MM.1S (cell line): ENCODE data around the gene ARHGAP42.

Source experiments
- DNase-seq: peaks from one replicate; pipeline ENCODE4 v3.0.0-alpha.2; 2015
- H2AFZ ChIP-seq: fragments of 300-600 bp; sonication (generic); 2 replicates; pipeline ENCODE4 v1.6.0; 2016; ENCODE audit warnings: antibody characterized with exemption, low read length
- H3F3A ChIP-seq: fragments of 300-600 bp; sonication (generic); 2 replicates; pipeline ENCODE4 v1.6.1; 2016; ENCODE audit warnings: mild to moderate bottlenecking, antibody characterized with exemption, low read length, moderate library complexity, mixed read lengths; ENCODE audit not compliant: insufficient read depth
- H3K27ac ChIP-seq: fragments of 300-600 bp; sonication (generic); 2 replicates; pipeline ENCODE4 v1.5.1; 2016; ENCODE audit warnings: mild to moderate bottlenecking, low read length
- H3K27me3 ChIP-seq: fragments of 300-600 bp; sonication (generic); replicated peaks from 2 replicates; pipeline ENCODE4 v1.6.0; 2016; ENCODE audit warnings: low read length; ENCODE audit not compliant: insufficient read depth
- H3K36me3 ChIP-seq: fragments of 300-600 bp; sonication (generic); replicated peaks from 2 replicates; pipeline ENCODE4 v1.6.1; 2016; ENCODE audit warnings: mild to moderate bottlenecking, low read length, mixed read lengths; ENCODE audit not compliant: insufficient read depth
- H3K4me1 ChIP-seq: fragments of 300-600 bp; sonication (generic); 2 replicates; pipeline ENCODE4 v1.6.1; 2016; ENCODE audit warnings: low read length, mixed read lengths
- H3K4me2 ChIP-seq: fragments of 300-600 bp; sonication (generic); 2 replicates; pipeline ENCODE4 v1.6.0; 2016; ENCODE audit warnings: low read depth, low read length
- H3K4me3 ChIP-seq: fragments of 300-600 bp; sonication (generic); 2 replicates; pipeline ENCODE4 v1.5.1; 2016; ENCODE audit warnings: low read length, mixed read lengths
- H3K79me2 ChIP-seq: fragments of 300-600 bp; sonication (generic); 2 replicates; pipeline ENCODE4 v1.6.1; 2016; ENCODE audit warnings: mixed run types, low read length, mixed read lengths
- H3K9ac ChIP-seq: fragments of 300-600 bp; sonication (generic); 2 replicates; pipeline ENCODE4 v1.6.1; 2016; ENCODE audit warnings: low read length, mixed read lengths
- H3K9me2 ChIP-seq: fragments of 300-600 bp; sonication (generic); replicated peaks from 2 replicates; pipeline ENCODE4 v1.6.1; 2016; ENCODE audit warnings: mild to moderate bottlenecking, low read length, mixed read lengths; ENCODE audit not compliant: insufficient read depth
- H3K9me3 ChIP-seq: fragments of 300-600 bp; sonication (generic); replicated peaks from 2 replicates; pipeline ENCODE4 v1.6.1; 2016; ENCODE audit warnings: mild to moderate bottlenecking, low read length, mixed read lengths; ENCODE audit not compliant: insufficient read depth
- H4K20me1 ChIP-seq: fragments of 300-600 bp; sonication (generic); 2 replicates; pipeline ENCODE4 v1.6.1; 2016; ENCODE audit warnings: mild to moderate bottlenecking, low read length, moderate library complexity, mixed read lengths; ENCODE audit not compliant: insufficient read depth
- EZH2 ChIP-seq: fragments of 300-600 bp; sonication (generic); optimal IDR thresholded peaks from 2 replicates; pipeline ENCODE3; 2017; ENCODE audit warnings: low read depth, mild to moderate bottlenecking, antibody characterized with exemption, low read length, mixed read lengths
- EZH2phosphoT487 ChIP-seq: fragments of 300-600 bp; sonication (generic); IDR thresholded peaks from 2 replicates; pipeline ENCODE4 v1.6.1; 2018; ENCODE audit warnings: antibody characterized with exemption, low read length
- TF ChIP-seq, protein P1 (sequence below): fragments of 300-600 bp; sonication (generic); IDR thresholded peaks from 2 replicates; pipeline ENCODE4 v1.5.1; 2016; ENCODE audit warnings: antibody characterized with exemption, low read length, mixed read lengths

The ARHGAP42 gene

DNA sequence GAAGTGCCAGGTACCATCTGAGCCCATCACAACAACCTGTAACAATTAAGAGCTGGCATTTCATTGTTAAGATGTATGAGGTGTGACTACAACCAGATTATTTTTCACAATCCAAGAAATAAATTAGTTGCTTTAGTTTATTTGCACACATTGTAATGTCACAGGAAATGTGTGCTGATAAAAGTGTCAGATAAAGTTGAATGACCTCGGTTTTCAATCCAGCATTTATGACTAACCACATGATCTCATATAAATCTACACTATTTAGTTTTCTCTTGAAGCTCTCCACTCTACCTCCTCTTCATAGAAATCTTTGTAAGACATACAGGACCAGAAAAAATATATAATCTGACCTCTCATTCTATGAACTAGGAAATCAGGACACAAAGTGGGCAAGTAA, 276.3 kb downstream of the ARHGAP42 start:
- H3K9ac ChIP-seq, result no peak overlapping the region
- no peaks in the 10 kb centered on the region for H3K9me3 ChIP-seq
- no peak overlapping the region for H3K27ac ChIP-seq
- no peaks in the 10 kb centered on the region for H3K4me1 ChIP-seq
- TF ChIP-seq, protein P1, sequence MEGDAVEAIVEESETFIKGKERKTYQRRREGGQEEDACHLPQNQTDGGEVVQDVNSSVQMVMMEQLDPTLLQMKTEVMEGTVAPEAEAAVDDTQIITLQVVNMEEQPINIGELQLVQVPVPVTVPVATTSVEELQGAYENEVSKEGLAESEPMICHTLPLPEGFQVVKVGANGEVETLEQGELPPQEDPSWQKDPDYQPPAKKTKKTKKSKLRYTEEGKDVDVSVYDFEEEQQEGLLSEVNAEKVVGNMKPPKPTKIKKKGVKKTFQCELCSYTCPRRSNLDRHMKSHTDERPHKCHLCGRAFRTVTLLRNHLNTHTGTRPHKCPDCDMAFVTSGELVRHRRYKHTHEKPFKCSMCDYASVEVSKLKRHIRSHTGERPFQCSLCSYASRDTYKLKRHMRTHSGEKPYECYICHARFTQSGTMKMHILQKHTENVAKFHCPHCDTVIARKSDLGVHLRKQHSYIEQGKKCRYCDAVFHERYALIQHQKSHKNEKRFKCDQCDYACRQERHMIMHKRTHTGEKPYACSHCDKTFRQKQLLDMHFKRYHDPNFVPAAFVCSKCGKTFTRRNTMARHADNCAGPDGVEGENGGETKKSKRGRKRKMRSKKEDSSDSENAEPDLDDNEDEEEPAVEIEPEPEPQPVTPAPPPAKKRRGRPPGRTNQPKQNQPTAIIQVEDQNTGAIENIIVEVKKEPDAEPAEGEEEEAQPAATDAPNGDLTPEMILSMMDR, result no peak
- TF ChIP-seq EZH2phosphoT487, result no peak
- TF ChIP-seq EZH2, result no peak
- no peaks in the 10 kb centered on the region for H3F3A ChIP-seq
- no peak overlapping the region for H3K4me2 ChIP-seq
- DNase-seq, result no peak
- H4K20me1 ChIP-seq, result no peaks in the 10 kb centered on the region
- no peak overlapping the region for H3K4me3 ChIP-seq
- no peaks in the 10 kb centered on the region for H3K27me3 ChIP-seq
- H3K79me2 ChIP-seq, result no peaks in the 10 kb centered on the region
- H2AFZ ChIP-seq, result no peak overlapping the region
- no peaks in the 10 kb centered on the region for H3K36me3 ChIP-seq
- no peaks in the 10 kb centered on the region for H3K9me2 ChIP-seq

DNA sequence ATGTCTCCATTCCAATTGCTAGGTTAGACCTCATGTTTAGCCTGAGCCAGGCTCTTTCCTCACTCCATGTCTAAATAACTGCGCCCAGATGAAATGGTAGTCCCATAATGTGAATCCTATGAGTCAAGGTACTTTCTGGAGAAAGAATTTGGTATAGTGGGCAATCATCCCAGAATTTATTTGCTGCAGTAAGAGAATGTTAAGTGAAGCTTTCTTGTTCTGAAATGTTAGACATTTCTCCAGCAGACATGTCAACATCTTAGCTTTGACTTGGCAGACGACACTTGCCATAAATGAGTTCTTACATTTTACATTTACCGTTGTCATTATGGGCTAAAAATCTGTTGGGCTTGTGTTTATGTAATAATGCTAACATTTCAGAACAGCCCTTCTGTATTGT, 277.3 kb downstream of the ARHGAP42 start:
- no peak for DNase-seq
- Histone ChIP-seq H3K4me1 (no peaks in the 10 kb centered on the region), H3K9me3 (no peaks in the 10 kb centered on the region), H3K27ac (no peak overlapping the region), H3K79me2 (no peaks in the 10 kb centered on the region), H3F3A (no peaks in the 10 kb centered on the region), H3K27me3 (no peaks in the 10 kb centered on the region), H3K9ac (no peak overlapping the region), H3K36me3 (no peaks in the 10 kb centered on the region), H4K20me1 (no peaks in the 10 kb centered on the region), H3K4me2 (no peak overlapping the region), H3K9me2 (no peaks in the 10 kb centered on the region), H2AFZ (no peak overlapping the region), H3K4me3 (no peak overlapping the region)
- TF ChIP-seq EZH2phosphoT487 (no peak), EZH2 (no peak)
- TF ChIP-seq, protein P1, result no peak

DNA sequence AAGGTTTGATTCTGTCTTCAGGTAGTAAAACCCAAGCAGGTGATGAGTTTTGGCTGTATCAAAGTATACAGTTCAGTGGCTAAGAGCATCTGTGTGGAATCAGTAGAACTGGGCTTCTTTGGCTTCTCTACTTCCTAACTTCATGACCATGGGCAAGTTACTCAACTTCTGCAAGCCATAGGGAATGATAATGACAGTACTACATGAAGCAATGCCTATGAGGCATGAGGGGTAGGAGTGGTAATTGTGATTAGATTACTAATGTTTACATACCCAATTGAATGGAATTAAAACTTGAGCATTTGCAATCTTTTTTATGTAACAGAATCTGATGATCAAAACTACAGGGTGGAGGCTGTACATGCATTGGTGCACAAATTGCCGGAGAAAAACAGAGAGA, 278.3 kb downstream of the ARHGAP42 start:
- H3K79me2 ChIP-seq, result no peaks in the 10 kb centered on the region
- H3K27ac ChIP-seq, result no peak overlapping the region
- H3K4me1 ChIP-seq, result no peaks in the 10 kb centered on the region
- no peak overlapping the region for H3K4me3 ChIP-seq
- H3K9me2 ChIP-seq, result no peaks in the 10 kb centered on the region
- H3K27me3 ChIP-seq, result no peaks in the 10 kb centered on the region
- TF ChIP-seq, protein P1, result no peak
- TF ChIP-seq EZH2 (no peak), EZH2phosphoT487 (no peak)
- H3F3A ChIP-seq, result no peaks in the 10 kb centered on the region
- no peaks in the 10 kb centered on the region for H4K20me1 ChIP-seq
- no peak overlapping the region for H3K4me2 ChIP-seq
- no peak overlapping the region for H3K9ac ChIP-seq
- no peaks in the 10 kb centered on the region for H3K36me3 ChIP-seq
- H2AFZ ChIP-seq, result no peak overlapping the region
- no peak for DNase-seq
- H3K9me3 ChIP-seq, result no peaks in the 10 kb centered on the region

DNA sequence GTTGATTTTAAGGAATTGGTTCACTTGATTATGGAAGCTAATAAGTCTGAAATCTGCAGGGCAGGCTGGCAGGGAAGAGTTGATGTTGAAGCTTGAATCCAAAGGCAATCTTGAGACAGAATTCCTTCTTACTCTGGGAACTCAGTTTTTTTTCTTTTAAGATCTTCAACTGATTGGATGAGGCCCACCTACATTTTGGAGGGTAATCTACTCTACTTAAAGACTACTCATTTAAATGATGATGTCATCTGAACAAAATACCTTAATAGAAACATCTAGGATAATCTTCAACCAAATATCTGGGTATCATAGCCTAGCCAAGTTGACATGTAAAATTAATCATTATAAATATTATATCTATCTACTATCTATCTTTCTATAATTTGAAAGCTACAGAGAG, 279.3 kb downstream of the ARHGAP42 start:
- Histone ChIP-seq H3K27me3 (no peaks in the 10 kb centered on the region), H2AFZ (no peak overlapping the region)

More for the DNA sequence above, 279.3 kb downstream of the ARHGAP42 start:
- H3K79me2 ChIP-seq, result no peaks in the 10 kb centered on the region
- no peak overlapping the region for H3K4me3 ChIP-seq
- H3K9ac ChIP-seq, result no peak overlapping the region
- H3K27ac ChIP-seq, result no peak overlapping the region
- no peaks in the 10 kb centered on the region for H3K9me2 ChIP-seq
- H3K36me3 ChIP-seq, result no peaks in the 10 kb centered on the region
- TF ChIP-seq EZH2phosphoT487 (no peak), EZH2 (no peak)
- TF ChIP-seq, protein P1, result no peak
- no peak for DNase-seq
- no peaks in the 10 kb centered on the region for H4K20me1 ChIP-seq
- H3F3A ChIP-seq, result no peaks in the 10 kb centered on the region
- H3K4me2 ChIP-seq, result no peak overlapping the region
- no peaks in the 10 kb centered on the region for H3K4me1 ChIP-seq
- no peaks in the 10 kb centered on the region for H3K9me3 ChIP-seq
